IPS-11a (cell line): ENCODE data around the gene HOXD10.

ENCODE experiments used
- H3K4me3 ChIP-seq: one replicate; pipeline ENCODE4 v1.5.1; 2013; ENCODE audit warnings: low read depth, low read length, control low read depth

HOXD10 gene

GRCh38 chr2:176160986-176161824 lies 44.6 kb downstream of the HOXD10 start:
- no peak overlapping the region for H3K4me3 ChIP-seq

- H3K4me3 ChIP-seq = no peak overlapping the region
Observed at GRCh38 chr2:176161825-176162626, 45.4 kb downstream of the HOXD10 start.

- H3K4me3 ChIP-seq = no peak overlapping the region
Observed at GRCh38 chr2:176162911-176163671, 46.5 kb downstream of the HOXD10 start.

GRCh38 chr2:176163672-176164056 lies 47.1 kb downstream of the HOXD10 start:
- no peak overlapping the region for H3K4me3 ChIP-seq

- no peak overlapping the region for H3K4me3 ChIP-seq
Observed at GRCh38 chr2:176164201-176164600, 47.6 kb downstream of the HOXD10 start.

- no peak overlapping the region for H3K4me3 ChIP-seq
Observed at GRCh38 chr2:176164611-176165369, 48.2 kb downstream of the HOXD10 start.

- no peak overlapping the region for H3K4me3 ChIP-seq
Observed at GRCh38 chr2:176165370-176166050, 48.9 kb downstream of the HOXD10 start.

GRCh38 chr2:176166272-176166671 lies 49.7 kb downstream of the HOXD10 start:
- H3K4me3 ChIP-seq = no peak overlapping the region

- no peak overlapping the region for H3K4me3 ChIP-seq
Observed at GRCh38 chr2:176167398-176167797, 50.8 kb downstream of the HOXD10 start.

- H3K4me3 ChIP-seq = no peak overlapping the region
Observed at GRCh38 chr2:176169181-176169580, 52.6 kb downstream of the HOXD10 start.
